Stimulated activated naive CD4-positive, alpha-beta T cell treated with Interleukin-2 at 50 U/mL for 16 hours (primary cell): ENCODE data around the gene ARHGAP23.
A peak's percentile ranks its signal among the peaks of the same experiment; 100 is the strongest.
"Not testable (repeated sequence)": the region's sequence is repeated elsewhere in the genome, so short reads cannot be mapped to it uniquely, and the experiment has no call there.

ENCODE experiments used
- DNase-seq: peaks from one replicate; lab custom pipeline; 2025; lab: John Stamatoyannopoulos, UW

ARHGAP23 gene

GRCh38 chr17:38461683-38462082 lies 33.4 kb downstream of the ARHGAP23 start:
- DNase-seq = no peak

- no peak for DNase-seq
Measured at GRCh38 chr17:38463451-38463858, 35.2 kb downstream of the ARHGAP23 start.

- no peak for DNase-seq
Measured at GRCh38 chr17:38464251-38464722, 36.0 kb downstream of the ARHGAP23 start.

- no peak for DNase-seq
Measured at GRCh38 chr17:38464723-38465390, 36.6 kb downstream of the ARHGAP23 start.

- no peak for DNase-seq
Measured at GRCh38 chr17:38465391-38466345, 37.4 kb downstream of the ARHGAP23 start.

- no peak for DNase-seq
Measured at GRCh38 chr17:38466346-38467315, 38.4 kb downstream of the ARHGAP23 start.

- no peak for DNase-seq
Measured at GRCh38 chr17:38467491-38467890, 39.2 kb downstream of the ARHGAP23 start.

- no peak for DNase-seq
Measured at GRCh38 chr17:38469875-38470274, 41.6 kb downstream of the ARHGAP23 start.

- not testable (repeated sequence) for DNase-seq
Measured at GRCh38 chr17:38471253-38471652, 43.0 kb downstream of the ARHGAP23 start.

- not testable (repeated sequence) for DNase-seq
Measured at GRCh38 chr17:38474666-38475065, 46.4 kb downstream of the ARHGAP23 start.

- DNase-seq = no peak
Measured at GRCh38 chr17:38476549-38476948, 48.3 kb downstream of the ARHGAP23 start.

GRCh38 chr17:38477417-38477816 lies 49.2 kb downstream of the ARHGAP23 start:
- DNase-seq = not testable (repeated sequence)

GRCh38 chr17:38477951-38478350 lies 49.7 kb downstream of the ARHGAP23 start:
- not testable (repeated sequence) for DNase-seq

GRCh38 chr17:38478667-38479066 lies 50.4 kb downstream of the ARHGAP23 start:
- not testable (repeated sequence) for DNase-seq

- DNase-seq = not testable (repeated sequence)
Measured at GRCh38 chr17:38482039-38482699, 53.9 kb downstream of the ARHGAP23 start.

- not testable (repeated sequence) for DNase-seq
Measured at GRCh38 chr17:38482700-38483043, 54.4 kb downstream of the ARHGAP23 start.

- DNase-seq = peak; percentile 56
Measured at GRCh38 chr17:38484242-38485145, 56.2 kb downstream of the ARHGAP23 start.

GRCh38 chr17:38485146-38485468 lies 56.8 kb downstream of the ARHGAP23 start:
- DNase-seq = no peak

GRCh38 chr17:38485681-38486298 lies 57.5 kb downstream of the ARHGAP23 start:
- DNase-seq = peak; percentile 59

GRCh38 chr17:38489774-38490173 lies 61.5 kb downstream of the ARHGAP23 start:
- not testable (repeated sequence) for DNase-seq
